ENCODE results near the gene RAD51B. TPM values are rescaled to one million over a fixed set of nuclear protein-coding genes. Genes with fewer than 3 reads are reported as not detected.

RAD51B gene
- total and polyA plus RNA-seq, 2 of the 13 experiments (the other 11 are each of a cell fraction or from before 2014, with no cell fraction given), result 7.0 to 9.5 TPM

DNA sequence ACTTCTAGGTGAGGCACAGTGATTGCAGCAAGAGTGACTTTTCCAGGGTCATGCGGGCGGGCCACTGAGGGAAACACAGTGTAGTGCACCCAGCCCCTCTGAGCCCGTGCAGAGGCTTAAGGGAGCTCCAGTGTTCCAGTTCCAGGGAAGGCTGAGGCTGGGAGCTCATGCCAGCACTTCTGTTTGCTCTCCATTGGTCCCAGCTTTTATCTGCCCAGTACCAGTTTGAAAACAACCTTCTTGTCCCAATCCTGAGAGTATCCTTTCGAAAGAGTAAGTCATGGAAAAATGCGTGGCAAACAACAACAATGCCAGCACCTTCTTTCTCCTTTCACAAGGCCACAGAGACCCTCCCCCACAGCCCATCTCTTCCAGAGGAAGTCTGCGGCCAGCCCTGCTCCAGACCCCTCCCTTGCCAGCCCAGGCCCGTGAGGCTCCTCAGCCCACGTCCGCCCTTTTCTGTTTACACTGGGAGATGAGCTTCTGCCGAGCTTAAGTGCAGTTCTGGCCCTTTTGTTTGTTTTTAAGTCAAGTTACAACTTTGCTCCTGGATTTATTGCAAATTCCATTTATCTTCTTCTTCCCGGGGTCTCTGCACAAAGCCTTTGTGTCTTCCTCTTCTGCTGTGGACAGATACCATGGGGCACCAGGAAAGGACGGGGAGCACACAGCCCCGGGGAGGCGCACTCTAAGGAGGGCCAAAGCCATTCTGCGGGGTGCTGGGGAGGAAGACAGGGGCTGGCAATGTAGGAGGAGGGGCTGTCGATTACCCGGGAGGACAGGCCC is 787.7 kb downstream of the RAD51B start (continued):
- TF ChIP-seq, protein P1, sequence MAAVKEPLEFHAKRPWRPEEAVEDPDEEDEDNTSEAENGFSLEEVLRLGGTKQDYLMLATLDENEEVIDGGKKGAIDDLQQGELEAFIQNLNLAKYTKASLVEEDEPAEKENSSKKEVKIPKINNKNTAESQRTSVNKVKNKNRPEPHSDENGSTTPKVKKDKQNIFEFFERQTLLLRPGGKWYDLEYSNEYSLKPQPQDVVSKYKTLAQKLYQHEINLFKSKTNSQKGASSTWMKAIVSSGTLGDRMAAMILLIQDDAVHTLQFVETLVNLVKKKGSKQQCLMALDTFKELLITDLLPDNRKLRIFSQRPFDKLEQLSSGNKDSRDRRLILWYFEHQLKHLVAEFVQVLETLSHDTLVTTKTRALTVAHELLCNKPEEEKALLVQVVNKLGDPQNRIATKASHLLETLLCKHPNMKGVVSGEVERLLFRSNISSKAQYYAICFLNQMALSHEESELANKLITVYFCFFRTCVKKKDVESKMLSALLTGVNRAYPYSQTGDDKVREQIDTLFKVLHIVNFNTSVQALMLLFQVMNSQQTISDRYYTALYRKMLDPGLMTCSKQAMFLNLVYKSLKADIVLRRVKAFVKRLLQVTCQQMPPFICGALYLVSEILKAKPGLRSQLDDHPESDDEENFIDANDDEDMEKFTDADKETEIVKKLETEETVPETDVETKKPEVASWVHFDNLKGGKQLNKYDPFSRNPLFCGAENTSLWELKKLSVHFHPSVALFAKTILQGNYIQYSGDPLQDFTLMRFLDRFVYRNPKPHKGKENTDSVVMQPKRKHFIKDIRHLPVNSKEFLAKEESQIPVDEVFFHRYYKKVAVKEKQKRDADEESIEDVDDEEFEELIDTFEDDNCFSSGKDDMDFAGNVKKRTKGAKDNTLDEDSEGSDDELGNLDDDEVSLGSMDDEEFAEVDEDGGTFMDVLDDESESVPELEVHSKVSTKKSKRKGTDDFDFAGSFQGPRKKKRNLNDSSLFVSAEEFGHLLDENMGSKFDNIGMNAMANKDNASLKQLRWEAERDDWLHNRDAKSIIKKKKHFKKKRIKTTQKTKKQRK (IDR thresholded peaks at IDR 0.05; ENCODE audit: low read length), result no peak
- TF ChIP-seq ESRRA (CRISPR knock-in tag; IDR thresholded peaks at IDR 0.05; ENCODE audit: low read depth), result no peak
- 0 out of 2 replicates have a peak, but pooled peaks have one; percentile 31 for TF ChIP-seq REPIN1 (CRISPR knock-in tag; IDR thresholded peaks at IDR 0.05; ENCODE audit: borderline replicate concordance, low read depth)
- TF ChIP-seq ATF7-NPFF (CRISPR knock-in tag; IDR thresholded peaks at IDR 0.05; ENCODE audit: low read depth), result 0 out of 2 replicates have a peak, but pooled peaks have one; percentile 58
- TF ChIP-seq NKX3-1 (CRISPR knock-in tag; IDR thresholded peaks at IDR 0.05), result no peak
- TF ChIP-seq ZNF333 (CRISPR knock-in tag; IDR thresholded peaks at IDR 0.05; ENCODE audit: borderline replicate concordance), result no peak
- no peak for TF ChIP-seq STAT5B (CRISPR knock-in tag; IDR thresholded peaks at IDR 0.05)
- TF ChIP-seq ZNF337 (CRISPR knock-in tag; IDR thresholded peaks at IDR 0.05; ENCODE audit: borderline replicate concordance, low read depth), result no peak
- TF ChIP-seq ZNF782 (CRISPR knock-in tag; IDR thresholded peaks at IDR 0.05; ENCODE audit: borderline replicate concordance), result no peak
- no peak for TF ChIP-seq GPN1 (CRISPR knock-in tag; IDR thresholded peaks at IDR 0.05; ENCODE audit: borderline replicate concordance)
- no peak for TF ChIP-seq NFE2 (CRISPR knock-in tag; IDR thresholded peaks at IDR 0.05)
- TF ChIP-seq SMAD9 (CRISPR knock-in tag; IDR thresholded peaks at IDR 0.05), result no peak
- TF ChIP-seq ZNF274 (CRISPR knock-in tag; IDR thresholded peaks at IDR 0.05), result no peak
- no peak for TF ChIP-seq ELF1 (CRISPR knock-in tag; IDR thresholded peaks at IDR 0.05)
- TF ChIP-seq, protein P2, sequence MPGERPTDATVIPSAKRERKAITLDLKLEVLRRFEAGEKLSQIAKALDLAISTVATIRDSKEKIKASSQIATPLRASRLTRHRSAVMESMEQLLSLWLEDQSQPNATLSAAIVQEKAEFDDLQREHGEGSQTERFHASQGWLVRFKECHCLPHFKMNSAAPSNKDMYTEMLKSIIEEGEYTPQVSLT (CRISPR knock-in tag; IDR thresholded peaks at IDR 0.05; ENCODE audit: borderline replicate concordance, low read depth), result no peak
- no peak for TF ChIP-seq PAX8 (CRISPR knock-in tag; IDR thresholded peaks at IDR 0.05; ENCODE audit: borderline replicate concordance)
- no peak for TF ChIP-seq ZNF703 (CRISPR knock-in tag; IDR thresholded peaks at IDR 0.05; ENCODE audit: borderline replicate concordance)
- TF ChIP-seq ZNF160 (CRISPR knock-in tag; IDR thresholded peaks at IDR 0.05), result no peak; the same call in 1 of the 2 replicates
- no peak for TF ChIP-seq ZNF382 (CRISPR knock-in tag; IDR thresholded peaks at IDR 0.05; ENCODE audit: borderline replicate concordance)
- no peak for TF ChIP-seq CEBPG (CRISPR knock-in tag; IDR thresholded peaks at IDR 0.05)
- TF ChIP-seq NFE2L1 (CRISPR knock-in tag; IDR thresholded peaks at IDR 0.05; ENCODE audit: borderline replicate concordance), result no peak
- TF ChIP-seq, protein P3, sequence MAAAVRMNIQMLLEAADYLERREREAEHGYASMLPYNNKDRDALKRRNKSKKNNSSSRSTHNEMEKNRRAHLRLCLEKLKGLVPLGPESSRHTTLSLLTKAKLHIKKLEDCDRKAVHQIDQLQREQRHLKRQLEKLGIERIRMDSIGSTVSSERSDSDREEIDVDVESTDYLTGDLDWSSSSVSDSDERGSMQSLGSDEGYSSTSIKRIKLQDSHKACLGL (CRISPR knock-in tag; IDR thresholded peaks at IDR 0.05), result no peak
- TF ChIP-seq HMGA1 (CRISPR knock-in tag; conservative IDR thresholded peaks at IDR 0.05), result no peak
- TF ChIP-seq, protein P4, sequence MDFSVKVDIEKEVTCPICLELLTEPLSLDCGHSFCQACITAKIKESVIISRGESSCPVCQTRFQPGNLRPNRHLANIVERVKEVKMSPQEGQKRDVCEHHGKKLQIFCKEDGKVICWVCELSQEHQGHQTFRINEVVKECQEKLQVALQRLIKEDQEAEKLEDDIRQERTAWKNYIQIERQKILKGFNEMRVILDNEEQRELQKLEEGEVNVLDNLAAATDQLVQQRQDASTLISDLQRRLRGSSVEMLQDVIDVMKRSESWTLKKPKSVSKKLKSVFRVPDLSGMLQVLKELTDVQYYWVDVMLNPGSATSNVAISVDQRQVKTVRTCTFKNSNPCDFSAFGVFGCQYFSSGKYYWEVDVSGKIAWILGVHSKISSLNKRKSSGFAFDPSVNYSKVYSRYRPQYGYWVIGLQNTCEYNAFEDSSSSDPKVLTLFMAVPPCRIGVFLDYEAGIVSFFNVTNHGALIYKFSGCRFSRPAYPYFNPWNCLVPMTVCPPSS (IDR thresholded peaks at IDR 0.05), result no peak
- no peak for TF ChIP-seq DR1 (CRISPR knock-in tag; IDR thresholded peaks at IDR 0.05)
- 0 out of 2 replicates have a peak, but pooled peaks have one; percentile 54 for TF ChIP-seq ZKSCAN8 (CRISPR knock-in tag; IDR thresholded peaks at IDR 0.05; ENCODE audit: borderline replicate concordance)

Measured in HepG2 (cell line).